Cardiac muscle cell (in vitro differentiated cells and primary cell): ENCODE results near the gene SYNJ2. TPM values are rescaled to one million over a fixed set of nuclear protein-coding genes. Genes with fewer than 3 reads are reported as not detected.

Experiments used
- DNase-seq, 2 donors: peaks; one replicate each; pipeline versions ENCODE4 v3.0.0 to v3.0.0-alpha.2; 2010 to 2017; ENCODE audit warnings: low read depth in 1 of 2, low spot score in 1 of 2
- H3K27ac ChIP-seq: fragments of 200-600 bp; sonication (generic); 2 replicates; pipeline ENCODE4 v1.5.1; 2016
- H3K27me3 ChIP-seq: fragments of 200-600 bp; sonication (generic); 2 replicates; pipeline ENCODE4 v1.6.0; 2016; ENCODE audit warnings: control low read depth
- H3K36me3 ChIP-seq: fragments of 200-600 bp; sonication (generic); 2 replicates; pipeline ENCODE4 v1.5.1; 2016; ENCODE audit warnings: control low read depth
- H3K4me1 ChIP-seq: fragments of 200-600 bp; sonication (generic); 2 replicates; pipeline ENCODE4 v1.8.1; 2017; ENCODE audit warnings: low read depth, mild to moderate bottlenecking, mixed run types
- H3K4me3 ChIP-seq: fragments of 200-600 bp; sonication (generic); 2 replicates; pipeline ENCODE4 v1.5.1; 2016; ENCODE audit warnings: mild to moderate bottlenecking
- H3K9me3 ChIP-seq: fragments of 200-600 bp; sonication (generic); 2 replicates; pipeline ENCODE4 v1.5.1; 2017; ENCODE audit warnings: low read depth, mild to moderate bottlenecking, control low read depth
- polyA plus RNA-seq: library from polyadenylated mRNA; unstranded; fragments of >200 nt; fragmentation: Nextera tagmentation; extraction: Ambion mirVana; gene quantifications from 2 replicates; pipeline ENCODE4 v1.2.1, GENCODE V29; 2016
- total RNA-seq: library from RNA; depleted of rRNA; stranded (reverse); fragments of >200 nt; gene quantifications from 2 replicates; pipeline ENCODE4 v1.2.3, GENCODE V29; 2016
- TF ChIP-seq, protein P1 (sequence below): IDR thresholded peaks from 2 replicates; pipeline ENCODE4 v1.5.1; 2012; ENCODE audit warnings: low read depth, mild to moderate bottlenecking, low read length

The SYNJ2 gene
- total and polyA plus RNA-seq, 2 experiments from 2014 or later, result 2.1 to 2.9 TPM

DNA sequence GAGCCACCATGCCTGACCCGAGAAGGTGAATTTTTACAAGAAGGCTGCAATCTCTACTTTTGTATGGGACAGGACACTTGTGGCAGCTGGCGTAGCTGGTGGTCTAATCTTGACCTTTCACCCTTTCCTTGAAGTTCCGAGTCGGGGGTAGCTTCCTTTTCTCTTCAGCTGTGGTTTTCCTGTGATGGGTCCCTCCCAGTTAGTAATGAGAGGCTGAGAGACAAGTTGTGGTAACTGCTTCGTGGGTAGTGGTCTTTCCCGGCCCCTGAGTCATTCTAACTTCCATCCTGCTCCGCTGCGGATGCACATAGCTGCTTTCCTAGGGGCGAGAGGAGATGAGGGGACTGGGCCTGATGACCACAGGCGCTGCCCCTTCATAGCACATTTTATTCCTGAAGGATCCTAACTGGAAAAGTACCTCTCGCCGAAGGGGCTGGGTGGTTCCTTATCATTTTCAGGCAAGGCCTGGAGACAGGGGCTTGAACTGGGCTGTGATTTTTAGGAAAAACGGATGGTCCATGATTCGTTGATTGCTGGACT lies 3.1 kb downstream of the SYNJ2 start:
- H3K4me3 ChIP-seq, result no peak overlapping the region
- no peaks in the 10 kb centered on the region for H3K9me3 ChIP-seq
- TF ChIP-seq, protein P1, sequence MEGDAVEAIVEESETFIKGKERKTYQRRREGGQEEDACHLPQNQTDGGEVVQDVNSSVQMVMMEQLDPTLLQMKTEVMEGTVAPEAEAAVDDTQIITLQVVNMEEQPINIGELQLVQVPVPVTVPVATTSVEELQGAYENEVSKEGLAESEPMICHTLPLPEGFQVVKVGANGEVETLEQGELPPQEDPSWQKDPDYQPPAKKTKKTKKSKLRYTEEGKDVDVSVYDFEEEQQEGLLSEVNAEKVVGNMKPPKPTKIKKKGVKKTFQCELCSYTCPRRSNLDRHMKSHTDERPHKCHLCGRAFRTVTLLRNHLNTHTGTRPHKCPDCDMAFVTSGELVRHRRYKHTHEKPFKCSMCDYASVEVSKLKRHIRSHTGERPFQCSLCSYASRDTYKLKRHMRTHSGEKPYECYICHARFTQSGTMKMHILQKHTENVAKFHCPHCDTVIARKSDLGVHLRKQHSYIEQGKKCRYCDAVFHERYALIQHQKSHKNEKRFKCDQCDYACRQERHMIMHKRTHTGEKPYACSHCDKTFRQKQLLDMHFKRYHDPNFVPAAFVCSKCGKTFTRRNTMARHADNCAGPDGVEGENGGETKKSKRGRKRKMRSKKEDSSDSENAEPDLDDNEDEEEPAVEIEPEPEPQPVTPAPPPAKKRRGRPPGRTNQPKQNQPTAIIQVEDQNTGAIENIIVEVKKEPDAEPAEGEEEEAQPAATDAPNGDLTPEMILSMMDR, result no peak
- no peak for DNase-seq
- H3K27ac ChIP-seq, result no peak overlapping the region
- no peaks in the 10 kb centered on the region for H3K36me3 ChIP-seq
- no peaks in the 10 kb centered on the region for H3K4me1 ChIP-seq
- H3K27me3 ChIP-seq, result no peaks in the 10 kb centered on the region

DNA sequence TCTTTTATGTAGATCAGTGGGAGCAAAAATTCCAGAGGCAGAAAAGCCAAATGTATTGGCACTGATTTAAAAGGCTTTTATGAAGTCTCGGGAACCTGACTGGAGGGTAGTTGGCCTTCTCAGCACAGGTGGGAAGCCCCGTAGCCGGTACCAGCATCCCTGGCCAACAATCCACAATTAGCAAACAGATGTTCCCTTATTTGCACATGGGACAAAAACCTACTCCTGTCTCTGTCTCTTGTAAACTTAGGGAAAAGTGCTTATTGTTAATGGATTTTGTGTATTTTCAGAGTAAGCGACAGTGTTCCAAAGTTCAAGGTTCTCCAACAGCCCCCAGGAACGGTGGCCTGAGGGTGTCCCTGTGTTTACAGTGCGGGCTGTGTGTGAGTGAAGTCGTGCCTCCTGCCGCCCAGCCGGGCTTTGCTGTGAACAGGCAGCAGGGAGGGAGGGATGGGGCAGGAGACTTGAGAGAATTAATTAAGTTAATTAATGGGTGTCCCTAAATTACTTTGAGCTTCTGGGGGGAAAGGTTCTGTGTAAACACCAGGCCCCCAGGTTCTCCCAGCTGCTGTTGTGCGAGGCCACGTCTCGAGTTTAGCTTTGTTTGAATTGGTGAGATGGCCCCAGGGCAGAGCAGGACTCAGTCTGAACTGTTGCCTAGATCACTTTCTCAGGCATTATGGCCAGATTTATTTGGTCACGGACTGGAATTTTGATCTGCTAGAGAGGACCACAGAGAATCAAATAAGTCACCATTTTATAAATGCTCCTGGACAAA lies 3.9 kb downstream of the SYNJ2 start:
- Histone ChIP-seq H3K9me3 (no peaks in the 10 kb centered on the region), H3K27me3 (no peaks in the 10 kb centered on the region), H3K36me3 (no peaks in the 10 kb centered on the region), H3K4me3 (no peak overlapping the region), H3K4me1 (no peaks in the 10 kb centered on the region), H3K27ac (no peak overlapping the region)
- DNase-seq, result no peak
- TF ChIP-seq, protein P1, result no peak

DNA sequence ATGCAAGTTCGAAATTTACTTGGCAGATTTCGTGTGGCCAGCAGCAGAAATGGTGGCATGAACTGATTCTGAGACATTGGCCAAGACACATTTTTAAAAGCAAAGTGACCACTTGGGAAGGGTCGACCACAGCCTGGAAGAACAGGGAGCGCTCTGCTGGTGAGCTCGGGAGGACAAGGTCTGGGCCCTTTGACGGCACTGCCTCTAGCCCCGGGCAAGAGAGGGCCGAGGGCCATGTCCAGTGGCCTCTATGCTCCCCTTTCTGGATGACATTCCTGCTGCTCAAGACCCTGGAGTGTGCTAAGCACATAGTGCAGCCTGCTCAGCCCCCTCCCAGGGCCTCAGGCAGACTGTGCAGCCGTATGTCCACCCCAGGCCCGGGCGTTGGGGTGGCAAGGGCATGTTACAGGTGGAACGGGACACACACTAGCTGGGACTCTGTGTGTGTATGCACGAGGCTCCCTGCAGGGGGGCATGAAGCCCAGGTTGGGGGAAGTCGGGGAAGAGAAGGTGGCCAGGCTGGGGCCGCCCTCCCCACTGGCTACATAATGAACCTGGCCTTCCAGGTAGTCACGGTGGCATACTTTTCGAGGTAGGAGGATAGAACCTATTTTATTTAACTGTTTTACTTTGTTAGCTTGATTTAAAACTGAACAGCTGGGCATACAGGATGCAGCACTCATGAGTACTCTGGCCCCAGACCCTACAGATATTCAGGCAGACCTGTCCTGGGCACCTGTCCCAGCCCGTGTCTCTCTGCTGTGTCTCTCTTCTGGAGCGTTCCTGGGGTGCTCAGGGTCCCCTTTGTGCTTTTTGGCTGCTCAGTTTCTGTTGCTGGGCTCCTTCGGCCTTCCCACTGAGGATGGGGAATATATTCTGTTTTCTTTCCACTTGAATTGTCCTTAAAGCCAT lies 6.4 kb downstream of the SYNJ2 start:
- Histone ChIP-seq H3K36me3 (no peaks in the 10 kb centered on the region), H3K4me3 (no peak overlapping the region), H3K27me3 (no peaks in the 10 kb centered on the region), H3K27ac (no peak overlapping the region), H3K9me3 (no peaks in the 10 kb centered on the region), H3K4me1 (no peaks in the 10 kb centered on the region)
- DNase-seq, result no peak
- TF ChIP-seq, protein P1, result no peak

DNA sequence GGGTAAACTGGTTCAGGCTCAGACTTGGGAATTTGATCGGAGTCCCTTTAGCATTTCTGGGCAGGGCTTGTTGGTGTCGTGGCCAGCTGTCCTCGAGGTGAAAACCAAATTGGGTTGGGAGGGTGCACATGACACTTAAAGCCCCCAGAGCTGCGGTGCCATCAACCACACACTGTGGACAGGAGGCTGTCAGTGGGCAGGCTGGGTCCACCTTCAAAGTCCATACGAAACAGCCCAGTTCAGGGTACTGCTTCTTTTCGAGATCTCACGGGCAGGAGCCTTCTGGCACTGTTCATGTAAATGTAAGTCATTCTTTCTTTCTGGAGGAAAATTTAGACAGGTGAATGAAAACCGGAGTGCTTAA lies 7.0 kb downstream of the SYNJ2 start:
- Histone ChIP-seq H3K9me3 (no peaks in the 10 kb centered on the region), H3K27me3 (no peaks in the 10 kb centered on the region), H3K4me3 (no peak overlapping the region), H3K36me3 (no peaks in the 10 kb centered on the region), H3K4me1 (no peaks in the 10 kb centered on the region), H3K27ac (no peak overlapping the region)
- TF ChIP-seq, protein P1, result no peak
- DNase-seq, result no peak

DNA sequence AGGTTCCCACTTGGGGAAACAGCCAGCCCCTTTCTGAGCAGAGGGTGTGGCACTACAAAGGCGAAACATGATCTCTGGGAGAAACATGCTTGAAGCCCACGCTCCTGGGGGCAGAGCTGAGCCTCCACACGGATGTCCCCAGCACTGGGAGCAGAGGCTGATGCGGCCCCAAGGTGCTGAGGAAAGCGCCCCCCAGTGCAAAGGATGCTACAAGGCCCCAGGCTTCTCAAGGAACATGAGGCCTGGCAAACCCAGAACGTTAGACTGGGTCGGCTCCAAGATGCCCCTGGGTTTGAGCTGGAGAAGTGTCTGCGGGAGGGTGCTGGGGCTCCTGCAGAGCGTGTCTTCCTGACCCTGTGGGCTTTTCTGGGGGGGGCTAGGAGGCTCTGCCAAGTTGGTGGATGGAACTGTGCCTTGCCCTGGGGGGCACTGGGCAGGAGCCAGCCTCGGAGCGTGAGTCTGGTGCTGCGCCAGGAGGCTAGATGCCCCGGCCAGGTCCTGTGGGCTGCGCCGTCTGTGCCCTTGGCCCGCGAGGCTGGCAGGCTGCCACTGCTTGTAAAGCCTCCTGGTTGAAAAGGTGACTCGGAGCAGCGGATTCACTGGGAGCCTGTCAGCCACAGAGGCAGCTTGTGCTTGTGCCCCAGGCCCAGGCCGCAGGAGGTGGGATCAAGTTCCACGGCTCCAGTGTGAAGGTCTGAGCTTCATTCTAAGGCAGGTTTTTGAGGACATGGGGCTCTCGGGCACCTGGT lies 8.1 kb downstream of the SYNJ2 start:
- no peaks in the 10 kb centered on the region for H3K4me1 ChIP-seq
- DNase-seq, result peak; percentile 15 to 46
- no peaks in the 10 kb centered on the region for H3K27me3 ChIP-seq
- no peaks in the 10 kb centered on the region for H3K36me3 ChIP-seq
- TF ChIP-seq, protein P1, result peak; percentile 2
- no peak overlapping the region for H3K27ac ChIP-seq
- no peaks in the 10 kb centered on the region for H3K9me3 ChIP-seq
- H3K4me3 ChIP-seq, result no peak overlapping the region
